Panc1 (cell line): ENCODE results near the gene ATP6V0D1. TPM values are rescaled to one million over a fixed set of nuclear protein-coding genes. Genes with fewer than 3 reads are reported as not detected.

Experiments used
- ATAC-seq: fragments of 200-7000 bp; cut with Tn5 transposase; 2 replicates; pipeline ENCODE4 v1.9.1; 2020; ENCODE audit warnings: mild to moderate bottlenecking, moderate library complexity
- BruUV-seq: library from RNA; stranded (reverse); fragments of 400-500 nt; replicated peaks from 2 replicates; lab custom pipeline; 2021; lab: Mats Ljungman, UMichigan
- CTCF ChIA-PET: fragments of 300-600 bp; sonication (Branson Sonifier 250); formaldehyde crosslinking; loops from one replicate; lab custom pipeline; 2022; ENCODE audit warnings: antibody characterized with exemption; lab: Charles Lee
- POLR2A ChIA-PET: fragments of 300-600 bp; sonication (Branson Sonifier 250); formaldehyde crosslinking; loops from one replicate; lab custom pipeline; 2022; ENCODE audit warnings: antibody characterized with exemption; lab: Charles Lee
- DNase-seq: peaks from one replicate; pipeline ENCODE4 v3.0.0-alpha.2; 2010; ENCODE audit warnings: low read depth, low spot score
- H3K27ac ChIP-seq: 2 replicates; pipeline ENCODE4 v1.5.1; 2011; ENCODE audit warnings: mild to moderate bottlenecking, low read length, inconsistent platforms
- H3K27me3 ChIP-seq: fragments of 200-500 bp; sonication (Bioruptor generic); 2 replicates; pipeline ENCODE4 v1.6.0; 2014; ENCODE audit warnings: low read length, inconsistent platforms; ENCODE audit not compliant: control insufficient read depth, insufficient read depth
- H3K36me3 ChIP-seq: fragments of 200-500 bp; sonication (Bioruptor generic); 2 replicates; pipeline ENCODE4 v1.5.1; 2014; ENCODE audit warnings: inconsistent platforms, mild to moderate bottlenecking, low read length, moderate library complexity; ENCODE audit not compliant: control insufficient read depth, insufficient read depth
- H3K4me1 ChIP-seq: 2 replicates; pipeline ENCODE4 v1.5.1; 2011; ENCODE audit warnings: inconsistent platforms, mild to moderate bottlenecking, low read length, moderate library complexity; ENCODE audit not compliant: control insufficient read depth, insufficient read depth
- H3K4me3 ChIP-seq, 2 experiments: 2 replicates each; pipeline ENCODE4 v1.5.1; 2011 to 2012; ENCODE audit warnings: low read depth in 2 of 2, low read length in 2 of 2, mild to moderate bottlenecking in 2 of 2, inconsistent platforms in 1 of 2, moderate library complexity in 1 of 2
- H3K9me3 ChIP-seq: fragments of 200-500 bp; sonication (Bioruptor generic); 2 replicates; pipeline ENCODE4 v1.5.1; 2014; ENCODE audit warnings: low read depth, mild to moderate bottlenecking, inconsistent platforms, low read length, moderate library complexity; ENCODE audit not compliant: control insufficient read depth, insufficient read depth
- POLR2AphosphoS5 ChIP-seq: IDR thresholded peaks from 2 replicates; pipeline ENCODE4 v1.6.1; 2012; ENCODE audit warnings: mild to moderate bottlenecking, low read depth, low read length, moderate library complexity
- REST ChIP-seq, 2 experiments: IDR thresholded peaks; 2 replicates each; pipeline ENCODE4 v1.6.1; 2011 to 2012; ENCODE audit warnings: low read depth in 2 of 2, control low read depth in 1 of 2, low read length in 1 of 2, mild to moderate bottlenecking in 1 of 2, moderate library complexity in 1 of 2; ENCODE audit not compliant: insufficient read depth in 1 of 2
- SIN3A ChIP-seq: IDR thresholded peaks from 2 replicates; pipeline ENCODE4 v1.6.1; 2012; ENCODE audit warnings: low read depth, mild to moderate bottlenecking, low read length, moderate library complexity, borderline replicate concordance; ENCODE audit not compliant: insufficient read depth
- TCF7L2 ChIP-seq: IDR thresholded peaks from 2 replicates; pipeline ENCODE4 v1.6.1; 2011; ENCODE audit warnings: mild to moderate bottlenecking, low read depth, low read length, inconsistent platforms
- in situ Hi-C: cut with HindIII; loops from 2 replicates; pipeline ENCODE4 v1.10.0; 2016; ENCODE audit warnings: low sequenced_read_pairs, low pct_unique_long_range_greater_than_20kb
- intact Hi-C: fragments of 100-400 bp; cut with micrococcal nuclease; formaldehyde crosslinking; loops from one replicate; pipeline ENCODE4 v1.10.0; 2022; ENCODE audit not compliant: unreplicated experiment
- total RNA-seq: library from RNA; stranded (reverse); gene quantifications from one replicate; pipeline ENCODE4 v1.2.1, GENCODE V29; 2021; ENCODE audit not compliant: unreplicated experiment
- TF ChIP-seq, protein P1 (sequence below): fragments of 450-650 bp; IDR thresholded peaks from 2 replicates; pipeline ENCODE4 v1.5.1; 2017; ENCODE audit warnings: mild to moderate bottlenecking

The ATP6V0D1 gene
- total RNA-seq, 1 experiment from 2014 or later: 70.8 TPM

DNA sequence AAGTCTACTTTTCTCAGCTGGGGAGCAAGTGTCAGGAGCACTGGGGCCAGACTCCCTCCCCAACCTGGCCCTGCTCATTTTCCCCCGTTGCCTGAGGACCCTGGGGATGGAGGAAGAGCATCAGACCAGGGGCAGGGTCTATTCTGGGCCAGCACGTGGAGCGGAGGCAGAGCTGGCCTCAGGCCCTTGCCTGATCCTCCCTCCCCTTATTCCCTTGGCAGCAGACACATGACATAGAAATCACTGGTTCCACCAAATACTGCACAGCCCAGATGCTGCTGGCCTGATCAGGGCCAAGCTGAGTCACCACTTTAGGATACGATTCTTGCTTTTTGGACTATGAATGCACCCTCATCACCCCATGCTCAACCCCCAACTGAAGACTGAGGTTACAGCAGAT is 18.1 kb upstream of the ATP6V0D1 start:
- intact Hi-C loops (no loop called here), in situ Hi-C loops (no loop called here)
- Histone ChIP-seq H3K4me1 (no peaks in the 10 kb centered on the region), H3K27ac (no peak overlapping the region), H3K4me3 (no peak overlapping the region), H3K27me3 (no peaks in the 10 kb centered on the region), H3K36me3 (no peaks in the 10 kb centered on the region), H3K9me3 (no peaks in the 10 kb centered on the region)
- POLR2A ChIA-PET: no interaction called here
- TF ChIP-seq SIN3A (no peak), TCF7L2 (no peak), POLR2AphosphoS5 (no peak), REST (IDR thresholded peaks at IDR 0.05; ENCODE audit: insufficient read depth in 1 of 2, low read depth in 2 of 2, low read length in 1 of 2) (no peak)
- TF ChIP-seq, protein P1, sequence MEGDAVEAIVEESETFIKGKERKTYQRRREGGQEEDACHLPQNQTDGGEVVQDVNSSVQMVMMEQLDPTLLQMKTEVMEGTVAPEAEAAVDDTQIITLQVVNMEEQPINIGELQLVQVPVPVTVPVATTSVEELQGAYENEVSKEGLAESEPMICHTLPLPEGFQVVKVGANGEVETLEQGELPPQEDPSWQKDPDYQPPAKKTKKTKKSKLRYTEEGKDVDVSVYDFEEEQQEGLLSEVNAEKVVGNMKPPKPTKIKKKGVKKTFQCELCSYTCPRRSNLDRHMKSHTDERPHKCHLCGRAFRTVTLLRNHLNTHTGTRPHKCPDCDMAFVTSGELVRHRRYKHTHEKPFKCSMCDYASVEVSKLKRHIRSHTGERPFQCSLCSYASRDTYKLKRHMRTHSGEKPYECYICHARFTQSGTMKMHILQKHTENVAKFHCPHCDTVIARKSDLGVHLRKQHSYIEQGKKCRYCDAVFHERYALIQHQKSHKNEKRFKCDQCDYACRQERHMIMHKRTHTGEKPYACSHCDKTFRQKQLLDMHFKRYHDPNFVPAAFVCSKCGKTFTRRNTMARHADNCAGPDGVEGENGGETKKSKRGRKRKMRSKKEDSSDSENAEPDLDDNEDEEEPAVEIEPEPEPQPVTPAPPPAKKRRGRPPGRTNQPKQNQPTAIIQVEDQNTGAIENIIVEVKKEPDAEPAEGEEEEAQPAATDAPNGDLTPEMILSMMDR: no peak
- ATAC-seq (no peak), DNase-seq (no peak)
- CTCF ChIA-PET: interaction anchor here (0.6 kb wide), 1 partner anchor 316 kb away, joined by 5 read pairs; no protein-coding TSS in a partner anchor
- BruUV-seq: no TSS peak

DNA sequence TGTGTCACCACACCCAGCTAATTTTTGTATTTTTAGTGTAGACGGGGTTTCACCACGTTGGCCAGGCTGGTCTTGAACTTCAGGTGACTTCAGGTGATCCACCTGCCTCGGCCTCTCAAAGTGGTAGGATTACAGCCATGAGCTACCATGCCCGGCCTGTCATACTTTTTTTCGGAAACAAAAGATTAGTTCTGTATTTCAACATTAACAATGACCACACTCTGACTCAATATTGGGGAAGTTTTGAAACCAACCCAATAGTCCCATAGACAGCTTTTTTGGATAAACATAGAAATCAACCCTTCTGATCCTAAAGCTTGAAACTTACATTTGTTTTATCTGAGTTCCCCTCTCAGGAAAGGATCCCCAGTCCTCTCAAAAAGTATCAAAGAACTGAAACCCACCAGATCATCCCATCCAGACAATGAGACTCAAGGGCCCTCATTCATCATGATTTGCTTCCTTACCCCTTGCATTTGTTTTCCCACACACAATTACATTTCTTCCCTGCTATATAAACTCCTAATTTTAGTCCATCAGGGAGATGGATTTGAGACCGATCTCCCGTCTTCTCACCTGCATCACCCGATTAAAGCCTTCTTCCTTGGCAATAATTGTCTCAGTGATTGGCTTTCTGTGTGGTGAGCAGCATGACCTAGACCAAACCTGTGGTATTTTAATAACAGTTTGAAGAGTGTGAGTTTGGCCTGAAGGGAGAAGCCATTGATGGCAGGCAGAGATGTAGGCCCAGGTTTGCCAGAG is 9.6 kb upstream of the ATP6V0D1 start:
- intact Hi-C loops (no loop called here), in situ Hi-C loops (no loop called here)
- no peak for ATAC-seq
- no peaks in the 10 kb centered on the region for H3K36me3 ChIP-seq
- TF ChIP-seq REST (IDR thresholded peaks at IDR 0.05; ENCODE audit: insufficient read depth in 1 of 2, low read depth in 2 of 2, low read length in 1 of 2) (no peak), SIN3A (no peak), TCF7L2 (no peak), POLR2AphosphoS5 (no peak)
- TF ChIP-seq, protein P1: no peak
- BruUV-seq: no TSS peak
- no peak for DNase-seq
- H3K27ac ChIP-seq: no peak overlapping the region
- no peaks in the 10 kb centered on the region for H3K27me3 ChIP-seq
- no peaks in the 10 kb centered on the region for H3K9me3 ChIP-seq
- ChIA-PET CTCF (no interaction called here), POLR2A (interaction anchor here (0.6 to 0.9 kb wide), 2 partner anchors 9 to 109 kb away, joined by 3 to 4 read pairs; no protein-coding TSS in a partner anchor)
- H3K4me1 ChIP-seq: no peaks in the 10 kb centered on the region
- H3K4me3 ChIP-seq: no peak overlapping the region
